Fibroblast of the aortic adventitia (primary cell): Measurements from ENCODE around the gene ERG. TPM values are rescaled to one million over a fixed set of nuclear protein-coding genes. Genes with fewer than 3 reads are reported as not detected.

Experiments
- DNase-seq: peaks from one replicate; pipeline ENCODE4 v3.0.0-alpha.2; 2010; ENCODE audit warnings: low read depth
- H3K4me3 ChIP-seq: 2 replicates; pipeline ENCODE4 v1.5.1; 2011; ENCODE audit warnings: low read depth, mild to moderate bottlenecking, control low read depth, low read length, moderate library complexity
- total RNA-seq: library from RNA; depleted of rRNA; stranded (reverse); fragments of >200 nt; gene quantifications from 2 replicates; pipeline ENCODE4 v1.2.3, GENCODE V29; 2012; ENCODE audit warnings: low replicate concordance
- TF ChIP-seq, protein P1 (sequence below): IDR thresholded peaks from 2 replicates; pipeline ENCODE4 v1.5.1; 2011; ENCODE audit warnings: mild to moderate bottlenecking, low read length, control low read depth, inconsistent platforms; ENCODE audit not compliant: insufficient read depth

Gene ERG
- total RNA-seq, 1 donor, result 9.9 TPM

DNA sequence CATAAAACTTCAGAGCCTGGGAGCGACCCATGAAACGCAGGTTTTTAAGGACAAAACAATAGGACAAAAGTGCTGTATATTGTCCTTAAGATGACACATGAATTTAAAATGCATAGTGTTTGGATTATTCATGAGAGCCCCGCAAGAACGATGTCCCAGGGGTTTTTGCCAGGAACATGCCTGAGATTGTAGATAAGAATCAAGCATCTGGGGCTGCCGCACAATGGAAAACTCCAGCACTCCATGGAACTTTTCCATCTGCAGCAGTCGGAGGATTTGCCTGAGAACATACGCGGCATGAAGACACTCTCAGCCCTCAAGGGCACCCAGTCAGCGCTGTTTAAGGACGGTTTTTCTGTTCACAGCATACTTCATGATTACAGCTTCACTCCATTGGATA, 5.3 kb upstream of the ERG start:
- H3K4me3 ChIP-seq, result no peak overlapping the region
- peak; percentile 85 for DNase-seq
- TF ChIP-seq, protein P1, sequence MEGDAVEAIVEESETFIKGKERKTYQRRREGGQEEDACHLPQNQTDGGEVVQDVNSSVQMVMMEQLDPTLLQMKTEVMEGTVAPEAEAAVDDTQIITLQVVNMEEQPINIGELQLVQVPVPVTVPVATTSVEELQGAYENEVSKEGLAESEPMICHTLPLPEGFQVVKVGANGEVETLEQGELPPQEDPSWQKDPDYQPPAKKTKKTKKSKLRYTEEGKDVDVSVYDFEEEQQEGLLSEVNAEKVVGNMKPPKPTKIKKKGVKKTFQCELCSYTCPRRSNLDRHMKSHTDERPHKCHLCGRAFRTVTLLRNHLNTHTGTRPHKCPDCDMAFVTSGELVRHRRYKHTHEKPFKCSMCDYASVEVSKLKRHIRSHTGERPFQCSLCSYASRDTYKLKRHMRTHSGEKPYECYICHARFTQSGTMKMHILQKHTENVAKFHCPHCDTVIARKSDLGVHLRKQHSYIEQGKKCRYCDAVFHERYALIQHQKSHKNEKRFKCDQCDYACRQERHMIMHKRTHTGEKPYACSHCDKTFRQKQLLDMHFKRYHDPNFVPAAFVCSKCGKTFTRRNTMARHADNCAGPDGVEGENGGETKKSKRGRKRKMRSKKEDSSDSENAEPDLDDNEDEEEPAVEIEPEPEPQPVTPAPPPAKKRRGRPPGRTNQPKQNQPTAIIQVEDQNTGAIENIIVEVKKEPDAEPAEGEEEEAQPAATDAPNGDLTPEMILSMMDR, result no peak

DNA sequence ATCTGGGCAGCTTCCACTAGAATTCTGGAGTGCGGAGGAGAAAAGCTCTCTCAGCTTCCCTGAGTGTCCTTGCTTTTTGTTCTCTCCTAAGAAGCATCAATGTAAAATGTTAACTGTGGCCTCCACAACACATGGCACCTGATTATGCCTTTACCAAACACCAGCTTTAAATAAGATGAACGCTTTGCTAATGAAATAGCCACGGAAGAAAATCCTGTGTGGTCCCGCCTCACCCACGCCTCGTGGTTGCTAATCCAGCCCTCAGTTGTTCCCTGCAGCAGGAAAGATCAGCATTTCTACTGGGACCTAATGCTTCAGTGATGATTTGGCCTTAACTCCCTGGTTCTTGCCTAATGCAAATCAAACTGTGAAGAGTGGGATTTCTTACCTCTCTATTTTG, 1.8 kb upstream of the ERG start:
- H3K4me3 ChIP-seq, result no peak overlapping the region
- DNase-seq, result no peak
- TF ChIP-seq, protein P1, result no peak

DNA sequence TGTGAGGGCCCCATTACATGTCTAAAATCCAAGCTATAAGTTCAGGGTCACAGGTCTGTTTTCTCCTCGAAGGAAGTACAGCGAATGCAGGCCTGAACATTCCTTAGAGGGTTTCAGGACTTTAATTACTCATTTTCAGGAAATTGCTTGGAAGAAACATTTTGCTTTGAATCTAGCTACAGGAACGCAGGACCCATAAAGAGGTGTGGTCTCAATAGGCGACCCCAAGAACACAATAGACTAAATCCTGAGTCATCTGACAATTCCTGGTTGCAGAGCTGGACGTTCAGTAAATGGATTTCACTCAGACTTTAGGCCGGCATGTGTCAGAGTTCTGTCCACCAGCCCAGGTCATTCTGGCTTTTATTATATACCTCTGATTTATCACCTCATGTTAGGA, 1.0 kb upstream of the ERG start:
- peak; percentile 10 for DNase-seq
- TF ChIP-seq, protein P1, result no peak
- no peak overlapping the region for H3K4me3 ChIP-seq

DNA sequence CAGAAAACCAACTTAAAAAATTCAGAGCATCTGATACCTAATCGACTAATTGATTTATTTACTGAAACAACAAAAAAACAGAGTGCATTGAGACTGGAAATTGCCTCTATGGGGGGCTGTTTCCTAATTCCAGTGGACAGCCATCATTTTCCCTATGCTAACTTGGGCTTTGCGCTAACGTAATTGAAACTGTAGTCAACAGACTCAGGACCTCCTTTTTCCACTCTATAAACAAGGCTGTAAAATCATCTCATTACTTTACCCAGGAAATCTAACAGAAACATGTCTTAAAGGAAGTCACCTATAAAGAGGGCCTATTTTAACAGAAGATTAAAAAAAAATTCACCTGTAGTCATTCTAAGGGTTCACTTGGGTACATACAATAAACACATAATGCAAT, 2.1 kb downstream of the ERG start:
- H3K4me3 ChIP-seq, result no peak overlapping the region

DNA sequence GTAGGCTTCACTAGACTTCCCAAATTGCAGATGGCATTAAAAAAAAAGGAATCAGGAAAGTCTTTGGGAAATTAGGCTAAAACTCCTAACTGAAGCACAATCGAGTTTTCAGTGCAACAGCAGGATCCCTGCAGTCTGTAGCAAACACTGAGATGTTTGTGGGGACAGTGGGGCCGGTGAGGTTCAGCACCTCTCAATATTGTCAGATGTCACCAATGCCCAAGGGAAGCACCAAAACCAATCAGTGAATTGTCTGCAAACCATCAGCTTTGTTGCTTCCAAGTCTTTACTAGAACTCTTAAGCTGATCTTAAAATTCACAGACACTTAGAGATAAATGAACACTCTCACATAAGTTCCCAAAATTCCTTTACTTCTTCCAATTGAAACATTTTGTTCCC, 2.6 kb downstream of the ERG start:
- DNase-seq, result no peak
- H3K4me3 ChIP-seq, result no peak overlapping the region
- TF ChIP-seq, protein P1, result no peak

More for the DNA sequence above, 2.1 kb downstream of the ERG start:
- no peak for DNase-seq
- TF ChIP-seq, protein P1, result no peak

DNA sequence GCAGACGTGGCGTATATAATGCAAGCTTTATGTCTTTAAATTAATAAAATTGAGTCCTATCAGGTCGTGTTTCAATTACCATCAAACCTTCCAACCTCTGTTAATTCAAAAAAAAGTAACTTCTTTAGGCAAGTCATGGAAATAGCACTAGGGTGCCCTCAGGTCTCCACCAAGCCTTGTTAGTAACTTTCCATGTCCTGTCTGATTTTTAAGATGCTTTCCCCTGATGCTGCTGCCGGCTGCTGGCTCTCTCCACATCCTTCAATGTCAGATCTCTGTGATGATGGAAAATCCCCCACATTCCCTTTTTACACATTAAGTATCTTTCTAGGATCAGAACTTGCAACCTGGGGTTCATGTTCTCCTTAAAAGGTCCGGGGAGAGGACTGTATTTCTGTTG, 3.0 kb downstream of the ERG start:
- no peak for DNase-seq
- TF ChIP-seq, protein P1, result no peak
- H3K4me3 ChIP-seq, result no peak overlapping the region

DNA sequence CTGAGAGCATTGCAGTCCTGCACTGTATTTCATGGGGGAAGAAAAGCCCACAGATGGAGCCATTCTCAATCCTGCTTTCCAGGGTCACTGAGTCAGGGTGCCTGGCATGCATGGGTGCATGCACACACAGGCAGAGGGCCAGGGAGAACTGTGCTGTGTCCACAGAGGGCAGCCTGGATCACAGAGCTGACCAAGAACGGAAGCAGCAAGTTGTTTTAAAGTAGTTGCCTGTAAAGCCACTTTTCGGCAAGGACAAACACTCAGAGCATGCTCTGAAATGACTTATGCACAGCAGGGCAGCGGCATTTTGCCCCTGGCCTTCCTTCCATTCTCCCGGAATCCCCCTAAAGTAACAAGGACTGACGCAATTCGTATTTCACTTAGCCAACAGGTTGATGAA, 3.6 kb downstream of the ERG start:
- TF ChIP-seq, protein P1, result no peak
- no peak overlapping the region for H3K4me3 ChIP-seq
- no peak for DNase-seq
